Neural progenitor cell (in vitro differentiated cells): Measurements from ENCODE around the gene SERBP1. TPM values are rescaled to one million over a fixed set of nuclear protein-coding genes. Genes with fewer than 3 reads are reported as not detected.

Experiments used
- DNase-seq: peaks from one replicate; pipeline ENCODE4 v3.0.0-alpha.2; 2016; ENCODE audit warnings: low spot score
- H2AFZ ChIP-seq: fragments of 200-600 bp; sonication (generic); replicated peaks from 2 replicates; pipeline ENCODE4 v1.6.1; 2016; ENCODE audit warnings: antibody characterized with exemption
- H3F3A ChIP-seq: fragments of 200-600 bp; sonication (generic); 2 replicates; pipeline ENCODE4 v1.6.1; 2016; ENCODE audit warnings: antibody characterized with exemption, low read depth
- H3K27ac ChIP-seq: fragments of 200-600 bp; sonication (generic); 2 replicates; pipeline ENCODE4 v1.5.1; 2016; ENCODE audit warnings: mild to moderate bottlenecking
- H3K27me3 ChIP-seq: fragments of 200-600 bp; sonication (generic); 2 replicates; pipeline ENCODE4 v1.6.1; 2016; ENCODE audit warnings: mild to moderate bottlenecking, moderate library complexity
- H3K36me3 ChIP-seq: fragments of 200-600 bp; sonication (generic); 2 replicates; pipeline ENCODE4 v1.5.1; 2016
- H3K4me1 ChIP-seq: fragments of 200-600 bp; sonication (generic); 2 replicates; pipeline ENCODE4 v1.6.1; 2016; ENCODE audit warnings: mixed run types
- H3K4me2 ChIP-seq: fragments of 200-600 bp; sonication (generic); 2 replicates; pipeline ENCODE4 v1.6.1; 2016
- H3K4me3 ChIP-seq: fragments of 200-600 bp; sonication (generic); 2 replicates; pipeline ENCODE4 v1.5.1; 2016
- H3K79me2 ChIP-seq: fragments of 200-600 bp; sonication (generic); 2 replicates; pipeline ENCODE4 v1.6.1; 2016; ENCODE audit warnings: low read depth
- H3K9ac ChIP-seq: fragments of 200-600 bp; sonication (generic); 2 replicates; pipeline ENCODE4 v1.6.1; 2016
- H3K9me3 ChIP-seq: fragments of 200-600 bp; sonication (generic); 2 replicates; pipeline ENCODE4 v1.5.1; 2016; ENCODE audit warnings: low read depth
- H4K20me1 ChIP-seq: fragments of 200-600 bp; sonication (generic); 2 replicates; pipeline ENCODE4 v1.6.1; 2016; ENCODE audit warnings: low read depth
- H3K27ac Mint-ChIP-seq: 3 replicates; pipeline ENCODE4 v1.8.0; 2021; ENCODE audit warnings: mixed read lengths
- H3K27me3 Mint-ChIP-seq: 2 replicates; pipeline ENCODE4 v1.8.0; 2022; ENCODE audit warnings: low read depth, mild to moderate bottlenecking, inconsistent platforms, moderate library complexity, mixed read lengths; ENCODE audit not compliant: insufficient read depth
- H3K36me3 Mint-ChIP-seq: 3 replicates; pipeline ENCODE4 v1.8.0; 2021; ENCODE audit warnings: mixed read lengths
- H3K4me1 Mint-ChIP-seq: 3 replicates; pipeline ENCODE4 v1.8.0; 2021; ENCODE audit warnings: mixed read lengths
- H3K4me3 Mint-ChIP-seq: 3 replicates; pipeline ENCODE4 v1.8.0; 2021; ENCODE audit warnings: mild to moderate bottlenecking, moderate library complexity, mixed read lengths
- H3K9me3 Mint-ChIP-seq: 3 replicates; pipeline ENCODE4 v1.8.0; 2020; ENCODE audit warnings: mixed read lengths
- CTCF ChIP-seq: fragments of 200-600 bp; sonication (generic); IDR thresholded peaks from 2 replicates; pipeline ENCODE4 v1.5.1; 2017; ENCODE audit warnings: antibody characterized with exemption, mild to moderate bottlenecking
- EZH2 ChIP-seq: fragments of 200-600 bp; sonication (generic); IDR thresholded peaks from 2 replicates; pipeline ENCODE4 v1.6.1; 2017; ENCODE audit warnings: antibody characterized with exemption, mild to moderate bottlenecking, moderate library complexity
- EZH2phosphoT487 ChIP-seq: fragments of 200-600 bp; sonication (generic); IDR thresholded peaks from 2 replicates; pipeline ENCODE4 v1.6.1; 2017; ENCODE audit warnings: antibody characterized with exemption
- small RNA-seq: library from RNA; depleted of rRNA; stranded (forward); fragments of <200 nt; gene quantifications from one replicate; pipeline ENCODE3, GENCODE V24; 2015
- total RNA-seq: library from RNA; depleted of rRNA; stranded (reverse); fragments of >200 nt; gene quantifications from 2 replicates; pipeline ENCODE4 v1.2.3, GENCODE V29; 2015; ENCODE audit warnings: low replicate concordance

Gene SERBP1
- total RNA-seq, 1 donor from 2014 or later, result 534 TPM

GRCh38 chr1:67361641-67362040 lies 68.6 kb downstream of the SERBP1 start:
- no peak overlapping the region for H3K4me2 ChIP-seq
- H3K79me2 ChIP-seq, result no peaks in the 10 kb centered on the region
- no peaks in the 10 kb centered on the region for H3K4me1 ChIP-seq
- H3K36me3 ChIP-seq, result no peaks in the 10 kb centered on the region
- H4K20me1 ChIP-seq, result no peaks in the 10 kb centered on the region
- no peaks in the 10 kb centered on the region for H3K27me3 ChIP-seq
- H3K27ac Mint-ChIP-seq, result no peak overlapping the region
- DNase-seq, result no peak
- no peak overlapping the region for H2AFZ ChIP-seq
- H3K4me3 ChIP-seq, result no peak overlapping the region
- no peaks in the 10 kb centered on the region for H3F3A ChIP-seq
- no peaks in the 10 kb centered on the region for H3K4me1 Mint-ChIP-seq
- no peak for TF ChIP-seq EZH2phosphoT487
- TF ChIP-seq CTCF, result no peak
- no peak for TF ChIP-seq EZH2
- H3K27ac ChIP-seq, result no peak overlapping the region
- no peaks in the 10 kb centered on the region for H3K9me3 Mint-ChIP-seq
- no peaks in the 10 kb centered on the region for H3K36me3 Mint-ChIP-seq
- no peak overlapping the region for H3K9ac ChIP-seq
- peaks cover 3% of the 10 kb centered on the region for H3K27me3 Mint-ChIP-seq
- no peak overlapping the region for H3K4me3 Mint-ChIP-seq
- H3K9me3 ChIP-seq, result no peaks in the 10 kb centered on the region

GRCh38 chr1:67359592-67359991 lies 70.6 kb downstream of the SERBP1 start:
- Mint-ChIP-seq H3K4me3 (no peak overlapping the region), H3K27me3 (peaks cover 3% of the 10 kb centered on the region), H3K9me3 (no peaks in the 10 kb centered on the region), H3K4me1 (no peaks in the 10 kb centered on the region), H3K27ac (no peak overlapping the region), H3K36me3 (no peaks in the 10 kb centered on the region)
- Histone ChIP-seq H3K4me3 (no peak overlapping the region), H2AFZ (no peak overlapping the region), H3K4me2 (no peak overlapping the region), H3K79me2 (no peaks in the 10 kb centered on the region), H3K9me3 (no peaks in the 10 kb centered on the region), H3K27ac (no peak overlapping the region), H3K27me3 (no peaks in the 10 kb centered on the region), H3F3A (no peaks in the 10 kb centered on the region), H3K4me1 (no peaks in the 10 kb centered on the region), H4K20me1 (no peaks in the 10 kb centered on the region), H3K9ac (no peak overlapping the region), H3K36me3 (no peaks in the 10 kb centered on the region)
- TF ChIP-seq EZH2, result no peak
- TF ChIP-seq CTCF, result no peak
- TF ChIP-seq EZH2phosphoT487, result no peak
- DNase-seq, result no peak

Small RNAs within 50 kb of the gene (small RNA-seq; reads per million reads assigned to genes)
- gene RNU6-387P, result not detected

Other genes with a start within 250 kb of the SERBP1 start
- 0.06 and 0.25 TPM in 2 replicates for gene IL12RB2, start 122.5 kb downstream of the SERBP1 start, total RNA-seq